HG03175 (cell line): ENCODE data around the gene USP21.
"Not testable (repeated sequence)": the region's sequence is repeated elsewhere in the genome, so short reads cannot be mapped to it uniquely, and the experiment has no call there.

ENCODE experiments used
- ATAC-seq: cut with Tn5 transposase; IDR thresholded peaks from one replicate; pipeline ENCODE4 v1.9.1; 2021; ENCODE audit warnings: mild to moderate bottlenecking, moderate library complexity; ENCODE audit not compliant: unreplicated experiment

The USP21 gene

GRCh38 chr1:161159087-161159912 lies at the start of gene USP21:
TSS of gene USP21 (plus strand) at chr1:161159500. CDS start at chr1:161160641, 1,141 bp downstream.
- peak; percentile 80 for ATAC-seq

- ATAC-seq = no peak
Measured at GRCh38 chr1:161111117-161111516, 48.2 kb upstream of the USP21 start.

GRCh38 chr1:161111527-161111926 lies 47.8 kb upstream of the USP21 start:
- ATAC-seq = no peak

GRCh38 chr1:161113915-161114314 lies 45.4 kb upstream of the USP21 start:
- no peak for ATAC-seq

GRCh38 chr1:161114556-161114955 lies 44.7 kb upstream of the USP21 start:
- ATAC-seq = no peak

GRCh38 chr1:161115132-161115711 lies 44.1 kb upstream of the USP21 start:
- no peak for ATAC-seq

- not testable (repeated sequence) for ATAC-seq
Measured at GRCh38 chr1:161115961-161116360, 43.3 kb upstream of the USP21 start.

- peak; percentile 84 for ATAC-seq
Measured at GRCh38 chr1:161117759-161118581, 41.3 kb upstream of the USP21 start, which contains the start of the genes NIT1 and PFDN2. TSS of gene NIT1 (plus strand) at chr1:161118105. CDS start at chr1:161118177, 72 bp downstream. TSS of gene PFDN2 (minus strand) at chr1:161118037. CDS start at chr1:161118026, 11 bp downstream.

- ATAC-seq = no peak
Measured at GRCh38 chr1:161119092-161119903, 40.0 kb upstream of the USP21 start.

- ATAC-seq = no peak
Measured at GRCh38 chr1:161121042-161121650, 38.2 kb upstream of the USP21 start.

- no peak for ATAC-seq
Measured at GRCh38 chr1:161121834-161122233, 37.5 kb upstream of the USP21 start.

GRCh38 chr1:161122967-161123366 lies 36.3 kb upstream of the USP21 start:
- ATAC-seq = no peak

- ATAC-seq = no peak
Measured at GRCh38 chr1:161127649-161128048, 31.7 kb upstream of the USP21 start.

- no peak for ATAC-seq
Measured at GRCh38 chr1:161128591-161129420, 30.5 kb upstream of the USP21 start.

GRCh38 chr1:161130266-161130665 lies 29.0 kb upstream of the USP21 start:
- ATAC-seq = no peak

- ATAC-seq = peak; percentile 3
Measured at GRCh38 chr1:161131523-161132409, 27.5 kb upstream of the USP21 start.

- peak; percentile 96 for ATAC-seq
Measured at GRCh38 chr1:161132410-161133219, 26.7 kb upstream of the USP21 start, which contains the start of gene DEDD. TSS of gene DEDD (minus strand) at chr1:161132667. CDS start at chr1:161124462, 8,205 bp downstream.
